Superior temporal gyrus (tissue), 1 donor: ENCODE data around the gene ITIH5.

ENCODE experiments used
- DNase-seq: peaks from one replicate; pipeline ENCODE4 v3.0.0-alpha.2; 2016; ENCODE audit errors: extremely low spot score

Gene ITIH5

GRCh38 chr10:7518693-7519092 is 148.1 kb downstream of the ITIH5 start:
- no peak for DNase-seq

GRCh38 chr10:7515439-7515838 is 151.3 kb downstream of the ITIH5 start:
- peak; percentile 34 for DNase-seq

GRCh38 chr10:7513936-7514335 is 152.8 kb downstream of the ITIH5 start:
- DNase-seq = no peak

GRCh38 chr10:7513455-7513854 is 153.3 kb downstream of the ITIH5 start:
- no peak for DNase-seq

DNA sequence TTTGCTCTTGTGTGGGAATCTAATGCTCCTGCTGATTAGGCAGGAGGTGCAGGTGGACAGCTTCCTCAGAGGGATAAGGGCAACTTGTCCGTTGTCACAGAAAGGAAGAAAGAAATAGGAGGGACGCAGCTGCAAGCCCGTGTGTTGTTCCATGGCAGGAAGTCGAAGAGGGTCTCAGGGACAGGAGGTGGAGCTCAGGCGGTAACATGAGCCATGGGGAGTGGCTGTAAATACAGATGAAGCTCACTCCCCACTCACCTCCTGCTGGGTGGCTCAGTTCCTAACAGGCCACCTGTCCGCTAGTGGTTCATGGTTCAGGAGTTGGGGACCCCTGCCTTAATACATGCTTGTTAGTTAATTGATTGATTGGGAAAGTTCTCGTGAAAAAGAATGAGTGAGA is 154.3 kb downstream of the ITIH5 start:
- DNase-seq = no peak

DNA sequence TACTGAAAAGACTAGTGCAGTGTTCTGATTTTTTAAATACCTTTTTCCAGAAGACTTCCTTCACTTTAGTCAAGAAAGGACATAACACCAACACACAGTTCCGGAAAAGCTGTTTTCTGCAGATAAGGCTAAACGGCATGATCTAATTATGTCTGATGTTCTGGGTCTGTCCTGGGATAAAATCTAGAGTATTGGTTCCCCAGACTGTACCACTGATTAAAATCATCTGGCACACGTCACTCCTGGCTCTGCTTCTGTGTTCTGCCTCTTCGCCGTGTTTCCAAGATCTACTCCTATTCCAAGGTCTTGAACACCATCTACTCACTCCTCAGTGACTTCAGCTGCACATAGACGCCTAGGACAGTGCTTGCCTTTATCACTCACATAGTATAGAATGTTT is 155.2 kb downstream of the ITIH5 start:
- no peak for DNase-seq
